NCI-H526 treated with DMSO at 0.1 percent for 48 hours (cell line): ENCODE measurements around the gene DDIT4.

ENCODE experiments used
- DNase-seq: peaks from one replicate; lab custom pipeline; 2025; lab: John Stamatoyannopoulos, UW

Gene DDIT4

GRCh38 chr10:72318418-72319262, 44.9 kb downstream of the DDIT4 start:
- no peak for DNase-seq

- peak; percentile 12 for DNase-seq
Measured at GRCh38 chr10:72319416-72320254, 45.9 kb downstream of the DDIT4 start.

GRCh38 chr10:72320676-72321247, 47.0 kb downstream of the DDIT4 start:
- peak; percentile 63 for DNase-seq

- no peak for DNase-seq
Measured at GRCh38 chr10:72321248-72322029, 47.7 kb downstream of the DDIT4 start.

- no peak for DNase-seq
Measured at GRCh38 chr10:72322030-72322279, 48.2 kb downstream of the DDIT4 start.

DNA sequence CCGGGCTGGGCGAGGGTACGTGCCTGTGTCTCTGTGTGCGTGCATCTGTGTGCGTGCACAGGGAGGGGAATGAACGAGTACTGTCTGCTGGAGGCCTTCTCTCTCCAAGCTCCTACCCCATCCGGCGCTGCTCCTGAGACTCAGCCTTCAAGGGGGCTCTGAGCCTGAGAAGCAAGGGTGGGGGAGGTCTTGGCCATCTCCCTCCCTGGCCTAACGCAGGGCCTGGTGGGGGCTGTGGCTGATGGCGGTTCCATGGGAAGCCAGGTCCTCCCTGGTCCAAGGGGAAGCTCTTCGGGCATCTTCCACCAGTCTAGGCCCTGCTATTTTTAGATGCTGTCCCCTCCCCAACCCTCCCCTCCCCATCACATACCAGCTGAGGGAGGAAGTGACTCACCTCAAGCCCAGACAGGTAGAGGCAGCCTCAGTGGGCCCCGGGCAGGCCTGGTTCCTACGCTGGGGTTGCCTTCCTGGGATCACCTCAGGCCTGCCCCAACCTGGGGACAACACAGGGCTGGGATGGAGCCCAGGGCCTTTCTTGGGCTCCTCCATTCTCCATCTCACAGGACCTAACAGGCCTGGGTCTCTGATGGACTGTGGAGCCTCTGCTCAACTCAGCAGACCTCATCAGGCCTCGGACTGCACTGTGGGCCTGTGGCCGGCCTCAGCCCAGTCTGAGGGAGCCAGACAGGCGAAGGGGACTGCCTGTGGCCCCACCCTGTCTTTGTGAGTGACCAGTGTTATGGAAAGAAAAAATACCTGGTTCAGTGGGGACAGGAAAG, 48.7 kb downstream of the DDIT4 start:
- DNase-seq = no peak

- no peak for DNase-seq
Measured at GRCh38 chr10:72323108-72323749, 49.5 kb downstream of the DDIT4 start.

DNA sequence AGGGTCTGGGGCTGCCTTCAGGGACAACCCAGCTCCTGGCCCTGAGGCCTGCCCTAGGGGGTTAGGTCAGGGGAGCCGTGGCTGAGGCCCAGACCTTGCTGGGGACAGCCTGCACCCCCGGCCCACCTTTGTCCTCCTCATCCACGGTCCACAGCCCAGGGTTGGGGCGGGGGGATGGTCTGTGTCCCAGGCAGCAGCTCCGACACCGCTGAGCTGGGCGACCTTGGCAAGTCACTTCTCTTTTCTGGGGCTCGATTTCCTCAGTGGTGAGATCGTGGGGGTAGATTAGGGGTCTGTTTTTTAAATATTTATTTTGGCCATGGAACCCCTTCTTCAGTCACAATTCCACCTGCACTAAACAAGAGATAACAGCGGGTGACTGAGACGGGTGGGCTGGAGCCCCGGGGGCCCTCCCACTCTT, 50.1 kb downstream of the DDIT4 start:
- no peak for DNase-seq
